NCI-H82 treated with DMSO at 0.1 percent for 48 hours (cell line): ENCODE results near the gene CYBC1.

Experiments
- DNase-seq: peaks from one replicate; lab custom pipeline; 2025; ENCODE audit not compliant: unreplicated experiment; lab: John Stamatoyannopoulos, UW

CYBC1 gene

DNA sequence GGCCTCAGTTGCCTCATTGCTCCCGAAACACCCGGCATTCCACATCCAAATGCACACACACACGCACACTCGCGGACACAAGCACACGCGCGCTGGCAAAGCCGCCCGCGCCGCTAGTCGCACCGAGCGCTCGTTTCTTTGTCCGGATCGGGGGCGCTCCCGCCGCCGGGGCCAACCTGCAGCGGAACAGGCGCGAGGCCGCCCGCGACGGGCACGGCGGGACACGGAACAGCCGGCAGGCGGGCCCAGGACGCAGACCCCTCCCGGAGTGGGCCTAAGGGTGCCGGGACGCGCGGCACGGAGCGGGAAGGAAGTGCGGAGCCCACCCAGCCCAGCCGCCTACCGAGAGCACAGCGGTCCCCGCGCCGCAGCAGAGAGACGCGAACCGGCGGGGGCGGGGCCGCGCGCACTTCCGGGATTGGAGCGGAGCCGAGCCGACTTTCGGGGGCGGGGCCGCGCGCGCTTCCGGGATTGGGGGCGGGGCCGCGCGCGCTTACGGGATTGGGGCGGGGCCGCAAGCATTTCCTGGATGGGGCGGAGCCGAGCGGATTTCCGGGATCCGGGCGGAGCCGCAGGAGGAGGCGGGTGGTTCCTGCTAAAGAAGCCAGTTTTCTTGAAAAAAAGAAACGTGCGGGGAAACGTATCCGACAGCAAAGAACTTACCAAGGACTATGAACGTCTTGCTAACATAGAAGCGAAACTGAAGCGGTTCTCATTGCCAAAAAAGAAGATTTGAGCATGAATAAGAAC lies at the start of gene CYBC1:
Gene CYBC1 (minus strand): TSS at position 396 of the 750 bp plus-strand sequence. CDS start 1,498 bp downstream, outside the sequence.
- DNase-seq, result peak; percentile 64

DNA sequence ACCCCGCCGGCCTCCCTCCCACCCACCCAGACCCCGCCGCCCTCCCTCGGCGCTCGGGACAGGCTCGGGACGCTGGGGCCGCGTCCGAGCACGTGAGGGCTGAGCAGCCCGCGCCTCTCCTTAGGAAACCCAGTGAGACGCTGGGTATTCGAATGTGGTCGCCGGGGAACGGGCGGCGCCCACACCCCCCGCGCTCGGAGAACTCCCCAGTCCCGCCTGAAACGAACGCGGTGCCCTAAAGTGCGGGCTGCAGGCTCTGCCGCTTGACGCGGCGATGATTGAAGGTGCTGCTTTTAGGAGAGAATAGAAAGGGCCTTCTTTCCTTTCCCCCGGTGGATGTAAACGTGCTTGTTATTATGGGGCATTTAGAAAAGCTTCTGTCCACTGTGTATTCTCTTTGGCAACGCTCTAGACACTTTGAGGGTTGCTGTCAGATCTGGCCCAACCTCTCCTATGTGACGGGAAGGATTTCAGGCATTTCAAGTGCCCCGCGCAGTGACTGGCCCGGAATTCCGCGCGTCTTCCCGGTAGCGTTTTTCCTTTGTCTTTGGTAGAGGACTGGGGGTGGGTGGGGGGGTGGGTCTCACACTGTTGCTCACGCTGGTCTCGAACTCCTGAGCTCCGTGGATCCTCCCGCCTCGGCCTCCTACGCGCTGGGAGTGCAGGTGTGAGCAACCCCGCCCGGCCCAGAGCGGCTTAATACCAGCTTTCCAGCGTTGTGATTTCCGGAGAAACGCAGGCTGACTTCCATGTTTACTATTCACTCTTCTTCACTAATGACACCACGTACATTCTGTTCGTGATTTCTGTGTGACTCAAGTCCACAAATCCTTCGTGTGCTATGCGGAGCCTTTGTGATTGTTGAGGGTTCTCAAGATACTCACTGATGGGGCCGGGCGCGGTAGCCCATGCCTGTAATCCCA lies 47.2 kb upstream of the CYBC1 start:
- no peak for DNase-seq

DNA sequence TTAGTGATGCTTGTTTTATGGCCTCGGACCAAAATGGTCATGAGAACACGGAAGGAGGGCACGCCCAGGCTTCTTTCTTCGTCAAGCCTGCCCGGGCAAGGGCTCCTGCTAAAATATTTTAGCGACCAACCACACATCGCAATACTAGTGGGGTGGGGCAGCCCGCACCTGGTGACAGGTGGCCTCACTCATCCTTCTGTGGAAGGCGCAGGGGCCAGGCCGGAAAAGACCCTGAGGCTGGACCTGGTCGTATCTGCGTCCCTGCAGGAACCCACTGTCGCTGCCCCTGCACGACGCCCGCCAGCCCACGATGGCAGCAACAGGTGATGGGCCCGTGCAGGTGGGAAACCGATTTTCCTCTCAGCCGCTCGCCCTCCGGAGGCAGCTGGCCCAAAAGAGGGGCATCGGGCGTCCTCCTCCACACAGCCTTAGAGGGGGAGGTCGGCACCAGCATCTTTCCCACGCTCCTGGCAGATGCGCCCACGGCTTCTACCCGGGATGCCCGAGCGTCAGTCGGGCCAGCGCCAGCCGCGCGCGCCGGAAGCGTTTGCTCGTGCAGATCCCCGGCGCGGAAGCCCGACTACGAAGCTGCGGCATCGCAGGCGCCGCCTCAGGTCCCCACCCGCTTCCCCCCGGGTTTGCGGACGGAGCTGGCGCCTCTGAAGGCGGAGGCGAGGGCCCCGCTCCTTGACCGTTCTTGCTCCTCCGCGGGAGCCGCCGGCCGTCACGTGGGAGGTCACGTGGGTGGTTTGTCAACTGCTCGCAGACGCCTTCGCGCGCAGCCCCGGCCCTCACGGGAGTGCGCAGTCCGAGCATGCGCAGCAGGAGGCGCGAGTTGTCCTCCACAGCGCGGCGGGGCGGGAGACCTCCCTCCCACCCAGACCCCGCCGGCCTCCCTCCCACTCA lies 46.2 kb upstream of the CYBC1 start:
- peak; percentile 66 for DNase-seq

DNA sequence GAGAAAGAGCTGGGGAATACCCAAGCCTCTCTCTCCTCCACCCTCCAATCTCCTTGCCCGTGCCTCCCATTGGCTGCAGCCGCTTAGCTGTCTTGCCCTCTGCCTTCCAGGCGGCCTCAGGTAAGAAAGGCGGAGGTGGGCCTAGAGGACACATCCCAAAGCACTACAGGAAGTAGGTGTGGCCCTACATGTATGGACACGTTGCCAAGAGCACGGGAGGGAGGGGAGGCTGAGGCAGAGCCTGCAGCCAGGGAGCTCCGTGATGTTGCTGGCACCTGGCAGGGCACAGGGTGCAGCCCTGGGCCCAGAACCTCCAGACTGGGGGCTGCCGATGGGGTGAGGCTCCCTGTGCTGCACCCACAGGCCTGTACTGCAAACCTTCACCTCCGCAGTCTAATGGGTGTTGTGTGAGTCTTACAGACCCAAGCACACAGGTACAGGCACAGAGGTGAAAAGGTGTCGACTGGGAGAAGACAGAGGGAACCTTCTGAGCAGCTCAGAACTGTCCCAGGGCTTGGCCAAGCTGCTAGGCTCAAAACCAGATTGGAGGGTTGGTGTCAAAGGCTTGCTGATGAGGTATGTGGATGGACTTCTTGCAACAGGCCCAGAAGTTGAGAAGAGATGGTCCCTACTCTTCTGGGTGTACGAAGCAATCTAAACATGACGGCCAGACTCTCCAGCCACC lies 45.4 kb upstream of the CYBC1 start:
- no peak for DNase-seq

DNA sequence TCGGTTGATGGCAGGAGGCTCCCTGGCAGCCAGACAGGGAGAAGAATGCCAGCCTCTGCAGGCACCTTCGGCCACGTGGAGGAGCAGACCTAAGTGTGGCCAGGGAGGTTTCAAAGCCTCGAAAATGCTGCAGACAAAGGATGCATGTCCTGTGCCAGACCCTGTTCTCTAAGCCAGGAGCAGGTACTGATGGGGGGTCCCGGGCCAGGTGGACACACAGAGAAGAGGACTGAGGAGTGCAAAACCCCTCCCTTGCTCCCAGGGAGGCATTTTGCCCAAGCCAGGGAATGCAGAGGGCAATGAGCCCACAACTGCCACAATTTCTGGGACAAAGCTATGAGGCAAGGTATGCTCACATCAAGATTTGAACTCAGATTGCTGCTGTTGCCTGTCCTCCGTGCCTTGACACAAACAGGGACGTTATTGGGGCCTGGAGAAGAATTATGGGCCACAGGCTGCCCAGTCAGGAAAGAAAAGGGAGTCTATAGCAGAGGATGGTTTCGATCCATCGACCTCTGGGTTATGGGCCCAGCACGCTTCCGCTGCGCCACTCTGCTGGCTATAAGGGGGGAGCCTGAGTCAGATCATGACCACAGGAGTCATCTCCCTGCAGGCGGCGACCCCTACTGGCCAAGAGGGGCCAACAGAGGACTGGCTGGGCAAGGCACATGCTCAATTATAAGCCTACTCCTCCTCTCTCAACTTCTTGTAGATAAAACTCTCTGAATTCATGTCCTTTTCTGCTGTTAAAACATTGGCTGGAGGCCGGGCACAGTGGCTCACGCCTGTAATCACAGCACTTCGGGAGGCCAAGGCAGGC lies 43.9 kb upstream of the CYBC1 start:
- DNase-seq, result peak; percentile 92

DNA sequence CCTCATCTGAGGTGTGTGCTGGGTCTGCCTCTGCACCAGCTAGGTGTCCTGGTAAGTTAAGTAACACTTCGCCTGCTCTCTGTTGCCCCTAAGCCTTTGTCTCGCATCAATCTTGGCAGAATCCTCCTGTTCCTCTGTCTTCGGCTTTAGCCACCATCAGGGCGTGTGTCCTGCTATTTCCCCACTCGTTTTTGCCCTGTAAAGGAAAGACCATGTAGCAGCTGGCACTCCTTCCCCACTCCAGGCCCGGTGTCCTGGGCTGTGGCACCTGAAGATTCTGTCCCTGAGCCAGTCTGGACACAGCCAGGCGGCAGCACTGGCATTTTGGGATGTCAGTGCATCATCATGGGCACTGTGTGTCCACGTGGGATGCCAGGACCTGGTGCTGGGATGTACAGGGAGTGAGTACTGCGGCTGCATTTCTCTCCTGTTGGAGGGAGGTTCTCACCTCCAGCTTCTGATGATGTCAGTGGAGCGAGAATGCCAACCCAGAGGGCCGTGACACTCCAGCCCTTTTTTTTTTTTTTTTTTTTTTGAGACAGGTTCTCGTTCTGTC lies 42.8 kb upstream of the CYBC1 start:
- no peak for DNase-seq

DNA sequence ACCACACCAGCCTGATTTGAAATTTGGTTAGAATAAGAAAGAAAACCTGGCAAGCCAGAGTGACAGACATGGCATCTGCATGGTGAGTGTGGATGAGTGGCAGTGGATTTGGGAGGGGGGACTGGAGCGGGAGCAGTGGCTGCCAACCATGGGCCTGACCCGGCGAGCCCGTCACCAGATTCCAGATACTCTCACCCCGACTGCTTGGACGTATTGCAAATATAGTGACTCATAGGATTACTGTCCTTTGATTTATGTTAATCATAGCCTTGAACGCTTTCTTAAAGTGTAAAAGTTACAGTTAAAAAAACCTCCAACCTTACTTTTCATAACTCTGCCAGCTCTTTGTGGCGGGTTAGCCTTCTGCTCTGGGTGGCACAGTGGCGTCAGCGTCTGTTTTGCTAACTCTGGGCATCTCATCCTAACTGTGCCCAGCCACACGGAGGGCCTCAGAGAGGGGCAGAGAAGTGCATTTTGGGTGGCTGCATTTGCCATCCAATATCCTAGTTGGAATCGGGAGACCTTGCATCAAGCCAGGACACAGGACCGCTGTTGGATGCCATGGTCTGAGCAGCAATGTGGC lies 42.2 kb upstream of the CYBC1 start:
- no peak for DNase-seq

DNA sequence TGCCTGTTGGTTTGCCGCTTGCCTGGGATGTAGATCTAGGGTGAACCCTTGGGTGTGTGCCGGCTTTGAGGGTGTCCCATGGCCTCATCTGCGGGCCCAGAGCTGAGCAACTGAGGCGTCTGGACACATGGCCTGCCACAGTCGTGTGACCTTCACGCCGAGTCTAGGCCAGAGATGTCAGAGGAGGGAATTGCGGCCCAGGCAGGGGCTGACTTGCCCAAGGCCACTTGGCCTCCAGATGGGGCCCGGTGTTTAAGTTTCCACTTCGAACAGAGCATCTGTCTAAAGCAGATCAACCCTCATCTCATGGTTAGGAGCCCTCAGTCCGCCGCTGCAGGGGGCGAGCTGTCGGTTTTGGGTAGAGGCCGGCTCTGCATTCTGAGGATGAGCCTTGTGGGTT lies 41.0 kb upstream of the CYBC1 start:
- no peak for DNase-seq

DNA sequence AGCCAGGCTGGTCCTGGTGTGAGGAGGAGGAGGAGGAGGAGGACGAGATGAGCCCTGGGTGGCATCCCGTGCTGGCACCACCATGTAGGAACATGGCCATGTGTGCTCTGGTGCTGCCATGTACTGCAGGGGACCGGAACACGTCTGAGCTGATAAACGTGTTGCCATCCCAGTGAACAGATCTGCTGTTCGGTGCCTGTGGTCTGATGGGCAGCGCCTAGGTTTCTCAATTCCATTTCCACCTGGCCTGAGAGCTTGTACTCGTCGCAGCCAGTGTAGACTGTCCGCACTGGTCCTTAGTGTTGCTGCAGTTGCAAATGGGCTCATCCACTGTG lies 40.6 kb upstream of the CYBC1 start:
- no peak for DNase-seq

DNA sequence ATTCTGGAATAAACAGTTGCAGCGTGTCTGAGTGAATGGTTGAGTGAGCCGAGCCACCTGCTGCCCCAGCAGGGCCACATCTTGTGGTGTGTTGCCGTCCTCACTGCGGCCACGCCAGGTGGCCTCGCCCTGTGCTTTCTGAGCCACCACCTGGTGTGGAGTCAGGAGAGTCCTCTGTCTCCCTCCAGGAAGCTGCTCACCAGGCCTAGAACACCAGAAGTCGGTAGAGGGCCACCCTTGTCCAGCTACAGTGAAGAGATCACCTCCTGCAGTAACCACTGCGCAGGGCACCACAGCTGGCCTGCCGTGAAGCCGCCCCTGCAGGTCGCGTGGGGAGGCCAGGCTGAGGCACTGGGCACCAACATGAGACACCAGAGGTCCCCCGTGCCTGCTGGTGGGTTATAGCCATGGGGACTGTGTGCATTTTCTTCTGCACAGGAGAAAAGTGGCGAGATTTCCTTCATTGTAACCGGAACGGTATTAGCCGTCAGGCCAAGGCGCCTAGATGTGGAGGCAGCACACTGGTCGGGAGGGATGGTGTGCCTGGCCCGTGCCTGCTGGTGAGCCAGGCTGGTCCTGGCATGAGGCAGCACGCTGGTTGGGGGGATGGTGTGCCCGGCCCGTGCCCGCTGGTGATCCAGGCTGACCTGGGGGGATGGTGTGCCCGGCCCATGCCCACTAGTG lies 40.1 kb upstream of the CYBC1 start:
- DNase-seq, result no peak

DNA sequence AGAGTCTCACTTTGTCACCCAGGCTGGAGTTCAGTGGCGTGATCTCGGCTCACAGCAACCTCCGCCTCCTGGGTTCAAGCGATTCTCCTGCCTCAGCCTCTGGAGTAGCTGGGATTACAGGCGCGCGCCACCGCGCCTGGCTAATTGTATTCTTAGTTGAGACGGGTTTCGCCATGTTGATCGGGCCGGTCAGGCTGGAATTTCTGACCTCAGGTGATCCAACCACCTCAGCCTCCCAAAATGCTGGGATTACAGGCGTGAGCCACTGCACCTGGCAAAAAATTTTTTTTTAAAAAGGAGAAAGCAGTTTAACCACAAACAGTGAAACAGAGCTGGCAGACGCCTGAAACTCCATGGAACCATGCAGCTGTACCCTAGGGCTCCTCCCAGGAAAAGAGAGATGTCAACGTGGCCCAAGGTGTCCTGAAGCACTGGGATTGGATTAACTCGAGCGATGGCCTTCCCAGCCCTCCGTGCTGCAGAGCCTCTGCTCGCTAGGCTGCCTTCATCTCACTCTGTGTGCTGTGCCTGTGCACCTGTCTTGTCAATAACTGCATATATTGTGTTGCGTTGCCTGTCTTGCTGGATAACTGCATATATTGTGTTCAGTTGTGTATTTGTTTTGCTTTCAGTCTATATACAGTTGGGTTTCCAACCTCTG lies 39.4 kb upstream of the CYBC1 start:
- DNase-seq, result no peak

DNA sequence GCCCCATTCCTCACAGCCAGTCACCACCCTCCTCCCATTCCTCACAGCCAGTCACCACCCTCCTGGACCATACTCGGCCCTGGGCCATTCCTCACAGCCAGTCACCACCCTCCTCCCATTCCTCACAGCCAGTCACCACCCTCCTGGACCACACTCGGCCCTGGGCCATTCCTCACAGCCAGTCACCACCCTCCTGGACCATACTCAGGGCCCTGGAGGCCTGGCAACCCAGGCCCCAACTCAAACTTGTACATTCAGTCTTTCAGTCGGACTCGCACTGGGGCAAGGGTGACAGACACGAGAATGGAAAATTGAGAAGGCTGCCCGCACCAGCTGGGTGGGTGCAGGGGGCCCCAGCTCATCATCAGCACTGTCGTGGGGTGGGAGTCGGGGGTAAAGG lies 38.6 kb upstream of the CYBC1 start:
- no peak for DNase-seq

DNA sequence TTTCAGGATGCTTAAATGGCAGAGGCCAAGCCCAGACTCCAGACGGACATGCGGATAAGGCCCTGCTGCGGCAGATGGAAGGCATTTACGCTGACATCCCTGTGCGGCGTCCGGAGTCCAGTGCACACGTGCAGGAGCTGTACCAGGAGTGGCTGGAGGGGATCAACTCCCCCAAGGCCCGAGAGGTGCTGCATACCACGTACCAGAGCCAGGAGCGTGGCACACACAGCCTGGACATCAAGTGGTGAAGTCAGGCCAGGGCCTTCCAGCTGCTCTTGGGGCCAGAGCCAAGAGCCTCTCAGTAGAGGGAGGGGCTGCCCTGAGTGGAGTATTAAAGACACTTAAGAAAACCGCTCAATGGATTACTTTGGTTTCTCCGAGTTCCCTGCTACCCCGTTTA lies 37.4 kb upstream of the CYBC1 start:
- DNase-seq, result no peak

DNA sequence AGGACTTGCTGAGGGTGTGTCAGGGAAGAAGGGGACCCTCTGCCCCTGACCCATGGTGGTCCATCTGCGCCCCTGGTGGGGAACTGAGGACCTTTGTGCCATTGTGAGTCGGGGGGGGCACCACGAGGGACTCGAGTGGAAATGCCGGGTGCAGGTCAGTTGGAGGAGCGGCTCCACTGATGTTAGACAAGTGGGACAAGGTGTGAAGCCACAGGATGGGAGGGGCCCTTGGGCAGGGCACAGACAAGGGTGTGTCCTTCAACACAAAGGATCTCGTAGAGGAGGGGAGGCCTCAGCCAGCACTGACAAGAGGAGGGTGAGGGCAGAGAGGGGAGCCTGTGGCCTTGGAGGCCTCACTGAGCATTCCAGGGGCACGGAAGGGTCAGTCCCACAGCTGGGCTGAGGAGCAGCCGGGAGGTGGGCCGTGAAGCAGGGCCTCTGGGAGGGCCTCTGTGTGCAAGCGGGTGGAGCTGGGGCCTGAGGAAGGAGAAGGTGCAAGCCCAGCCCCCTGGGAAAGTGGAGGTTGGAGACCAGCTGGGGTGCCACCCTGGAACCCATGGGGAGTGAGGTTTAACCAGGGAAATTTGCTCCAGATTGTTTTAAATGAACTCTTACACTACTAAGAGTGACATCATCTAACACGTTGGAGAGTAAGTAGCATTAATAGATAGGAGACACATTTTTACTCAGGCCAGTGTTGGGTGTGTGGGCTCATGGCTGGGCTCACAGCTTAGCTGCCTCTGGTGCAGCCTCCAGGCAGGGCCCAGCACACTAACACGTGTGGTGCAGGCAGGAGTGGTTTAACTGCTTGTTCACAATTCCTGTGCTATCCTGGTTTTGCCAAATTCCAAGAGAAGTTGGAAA lies 35.9 kb upstream of the CYBC1 start:
- DNase-seq, result no peak

DNA sequence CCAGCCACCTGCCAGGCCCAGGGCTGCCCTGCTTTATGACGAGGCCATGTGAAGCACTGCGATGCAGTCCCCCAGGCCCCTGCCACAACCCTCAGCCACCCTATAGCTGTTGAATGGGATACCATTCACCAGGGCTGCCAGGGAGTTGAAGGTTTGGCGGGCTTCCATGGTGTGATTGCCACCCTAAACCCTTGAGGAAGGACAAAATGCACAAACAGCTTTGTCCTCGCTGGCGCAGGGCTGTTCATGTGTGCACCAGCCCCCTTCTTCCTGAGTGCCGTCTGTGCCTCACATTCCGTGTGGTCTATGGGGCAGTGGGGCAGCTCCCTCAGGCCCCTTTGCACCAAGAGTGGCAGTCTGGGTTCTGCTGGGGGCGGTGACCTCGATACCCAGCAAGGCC lies 33.3 kb upstream of the CYBC1 start:
- no peak for DNase-seq

DNA sequence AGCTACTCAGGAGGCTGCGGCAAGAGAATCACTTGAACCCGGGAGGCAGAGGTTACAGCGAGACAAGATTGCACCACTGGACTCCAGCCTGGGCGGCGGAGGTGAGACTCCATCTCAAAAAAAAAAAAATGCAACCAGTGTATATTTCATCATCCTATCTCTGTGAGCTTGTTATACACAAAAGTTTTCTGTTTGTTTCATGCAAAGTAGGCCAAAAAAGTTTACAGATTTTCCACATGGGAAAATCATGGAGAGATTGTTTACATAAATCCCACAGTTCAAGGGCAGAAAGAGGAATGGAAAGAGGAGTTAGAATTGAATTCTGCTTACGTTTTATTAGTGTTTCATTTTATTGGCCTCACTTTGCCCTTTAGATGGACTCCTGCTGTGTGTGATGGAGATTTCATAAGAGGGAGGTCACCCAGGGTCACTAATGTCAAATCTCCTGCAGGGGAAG lies 32.7 kb upstream of the CYBC1 start:
- DNase-seq, result no peak

DNA sequence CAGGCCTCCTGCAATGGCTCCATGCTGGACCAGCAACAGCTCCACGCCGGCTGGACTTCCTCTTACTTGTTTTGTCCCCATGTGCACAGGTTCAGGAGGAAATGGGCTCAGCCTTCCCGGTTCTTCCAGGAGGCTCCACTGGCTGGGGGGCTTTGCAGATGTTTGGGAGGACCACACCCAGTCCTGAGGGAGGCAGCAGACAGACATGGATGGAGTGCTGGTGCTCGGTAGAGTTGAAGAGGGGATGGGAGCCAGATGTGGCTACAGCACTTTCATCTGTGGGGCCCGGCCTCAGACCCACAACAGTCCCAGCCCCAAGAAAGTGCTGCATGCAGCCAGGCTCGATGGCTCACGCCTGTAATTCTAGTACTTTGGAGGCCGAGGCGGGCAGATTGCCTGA lies 29.8 kb upstream of the CYBC1 start:
- DNase-seq, result no peak
